SU-DHL-6 (cell line): Measurements from ENCODE around the gene KRTAP5-6.

ENCODE experiments used
- H2AFZ ChIP-seq: fragments of 200-600 bp; sonication (generic); 2 replicates; pipeline ENCODE4 v1.6.1; 2014; ENCODE audit warnings: low read depth, mild to moderate bottlenecking, moderate library complexity, mixed read lengths, antibody characterized with exemption, low read length; ENCODE audit not compliant: severe bottlenecking
- H3F3A ChIP-seq: fragments of 200-600 bp; shearing (Covaris generic); 2 replicates; pipeline ENCODE4 v1.6.0; 2016; ENCODE audit warnings: antibody characterized with exemption, mild to moderate bottlenecking; ENCODE audit not compliant: insufficient read depth
- H3K27ac ChIP-seq: fragments of 200-600 bp; sonication (generic); 2 replicates; pipeline ENCODE4 v1.5.1; 2016; ENCODE audit warnings: low read depth, mild to moderate bottlenecking, low read length, moderate library complexity, mixed read lengths
- H3K27me3 ChIP-seq: fragments of 200-600 bp; sonication (generic), shearing (Covaris generic); 2 replicates; pipeline ENCODE4 v1.6.0; 2014; ENCODE audit warnings: mild to moderate bottlenecking, low read length
- H3K36me3 ChIP-seq: fragments of 200-600 bp; sonication (generic); 2 replicates; pipeline ENCODE4 v1.6.1; 2014; ENCODE audit warnings: mild to moderate bottlenecking, low read length, mixed read lengths
- H3K4me2 ChIP-seq: fragments of 300-600, 200-600 bp; shearing (Covaris generic), sonication (generic); 2 replicates; pipeline ENCODE4 v1.6.0; 2014; ENCODE audit warnings: low read length, low read depth, mild to moderate bottlenecking; ENCODE audit not compliant: poor library complexity, severe bottlenecking
- H3K4me3 ChIP-seq: fragments of 200-600 bp; sonication (generic); 2 replicates; pipeline ENCODE4 v1.5.1; 2014; ENCODE audit warnings: antibody characterized with exemption, low read length, mild to moderate bottlenecking, mixed read lengths; ENCODE audit not compliant: insufficient read depth, poor library complexity, severe bottlenecking
- H3K79me2 ChIP-seq: fragments of 200-600 bp; sonication (generic); 2 replicates; pipeline ENCODE4 v1.6.1; 2014; ENCODE audit warnings: mild to moderate bottlenecking, low read length, moderate library complexity; ENCODE audit not compliant: insufficient read depth
- H3K9ac ChIP-seq: fragments of 200-600 bp; sonication (generic); 2 replicates; pipeline ENCODE4 v1.7.0; 2014; ENCODE audit warnings: mild to moderate bottlenecking, low read length
- H3K9me2 ChIP-seq: fragments of 200-600 bp; sonication (generic); replicated peaks from 2 replicates; pipeline ENCODE4 v1.6.1; 2014; ENCODE audit warnings: low read length; ENCODE audit not compliant: insufficient read depth
- H3K9me3 ChIP-seq: fragments of 200-600 bp; sonication (generic); 2 replicates; pipeline ENCODE4 v1.6.1; 2014; ENCODE audit warnings: low read length, mixed read lengths; ENCODE audit not compliant: insufficient read depth
- H4K20me1 ChIP-seq: fragments of 200-600 bp; sonication (generic); 2 replicates; pipeline ENCODE4 v1.6.1; 2014; ENCODE audit warnings: low read depth, mild to moderate bottlenecking, antibody characterized with exemption, low read length, moderate library complexity, mixed read lengths
- EZH2phosphoT487 ChIP-seq: fragments of 200-600 bp; sonication (generic), shearing (Covaris generic); conservative IDR thresholded peaks from 2 replicates; pipeline ENCODE4 v1.6.1; 2018; ENCODE audit warnings: mild to moderate bottlenecking, antibody characterized with exemption, low read length, moderate library complexity, mixed read lengths
- TF ChIP-seq, protein P1 (sequence below): fragments of 200-600 bp; sonication (generic); IDR thresholded peaks from one replicate; pipeline ENCODE4 v1.5.1; 2017; ENCODE audit warnings: antibody characterized with exemption, mild to moderate bottlenecking, low read length, moderate library complexity; ENCODE audit not compliant: insufficient read depth, poor library complexity, severe bottlenecking

The KRTAP5-6 gene

DNA sequence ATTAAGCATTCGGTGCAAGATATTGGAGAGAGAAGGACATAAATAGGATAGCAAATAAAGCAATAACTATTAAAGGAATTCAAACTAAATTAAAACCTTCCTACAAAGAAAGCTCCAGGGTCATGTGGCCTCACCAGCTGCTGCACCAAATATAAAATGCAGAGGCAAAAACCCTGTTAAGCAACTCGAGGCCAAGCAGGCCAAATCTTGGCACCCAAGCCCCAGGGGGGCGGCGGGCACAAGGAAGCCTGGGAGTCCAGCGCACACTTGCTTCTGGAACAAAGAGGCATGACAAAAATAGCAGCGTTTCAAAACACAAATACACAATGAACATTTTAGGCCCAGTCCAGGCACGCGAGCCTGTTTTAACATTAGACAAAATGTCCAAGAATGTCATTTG is 20.8 kb downstream of the KRTAP5-6 start:
- Histone ChIP-seq H2AFZ (no peak overlapping the region), H4K20me1 (no peaks in the 10 kb centered on the region)
- TF ChIP-seq EZH2phosphoT487: no peak

GRCh38 chr11:1718326-1718725 is 21.3 kb downstream of the KRTAP5-6 start:
- Histone ChIP-seq H3K4me3 (no peak overlapping the region), H3K79me2 (no peaks in the 10 kb centered on the region), H3K9ac (no peak overlapping the region), H3K9me3 (no peaks in the 10 kb centered on the region), H3K36me3 (no peaks in the 10 kb centered on the region), H3K27ac (no peak overlapping the region), H3F3A (no peaks in the 10 kb centered on the region), H3K4me2 (no peak overlapping the region), H2AFZ (no peak overlapping the region), H3K27me3 (no peaks in the 10 kb centered on the region), H3K9me2 (no peaks in the 10 kb centered on the region), H4K20me1 (no peaks in the 10 kb centered on the region)
- TF ChIP-seq, protein P1, sequence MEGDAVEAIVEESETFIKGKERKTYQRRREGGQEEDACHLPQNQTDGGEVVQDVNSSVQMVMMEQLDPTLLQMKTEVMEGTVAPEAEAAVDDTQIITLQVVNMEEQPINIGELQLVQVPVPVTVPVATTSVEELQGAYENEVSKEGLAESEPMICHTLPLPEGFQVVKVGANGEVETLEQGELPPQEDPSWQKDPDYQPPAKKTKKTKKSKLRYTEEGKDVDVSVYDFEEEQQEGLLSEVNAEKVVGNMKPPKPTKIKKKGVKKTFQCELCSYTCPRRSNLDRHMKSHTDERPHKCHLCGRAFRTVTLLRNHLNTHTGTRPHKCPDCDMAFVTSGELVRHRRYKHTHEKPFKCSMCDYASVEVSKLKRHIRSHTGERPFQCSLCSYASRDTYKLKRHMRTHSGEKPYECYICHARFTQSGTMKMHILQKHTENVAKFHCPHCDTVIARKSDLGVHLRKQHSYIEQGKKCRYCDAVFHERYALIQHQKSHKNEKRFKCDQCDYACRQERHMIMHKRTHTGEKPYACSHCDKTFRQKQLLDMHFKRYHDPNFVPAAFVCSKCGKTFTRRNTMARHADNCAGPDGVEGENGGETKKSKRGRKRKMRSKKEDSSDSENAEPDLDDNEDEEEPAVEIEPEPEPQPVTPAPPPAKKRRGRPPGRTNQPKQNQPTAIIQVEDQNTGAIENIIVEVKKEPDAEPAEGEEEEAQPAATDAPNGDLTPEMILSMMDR: no peak
- TF ChIP-seq EZH2phosphoT487: no peak

More for the DNA sequence above, 20.8 kb downstream of the KRTAP5-6 start:
- Histone ChIP-seq H3K4me2 (no peak overlapping the region), H3K9me2 (no peaks in the 10 kb centered on the region), H3K27ac (no peak overlapping the region), H3K36me3 (no peaks in the 10 kb centered on the region), H3F3A (no peaks in the 10 kb centered on the region), H3K79me2 (no peaks in the 10 kb centered on the region), H3K9me3 (no peaks in the 10 kb centered on the region), H3K9ac (no peak overlapping the region), H3K27me3 (no peaks in the 10 kb centered on the region), H3K4me3 (no peak overlapping the region)

DNA sequence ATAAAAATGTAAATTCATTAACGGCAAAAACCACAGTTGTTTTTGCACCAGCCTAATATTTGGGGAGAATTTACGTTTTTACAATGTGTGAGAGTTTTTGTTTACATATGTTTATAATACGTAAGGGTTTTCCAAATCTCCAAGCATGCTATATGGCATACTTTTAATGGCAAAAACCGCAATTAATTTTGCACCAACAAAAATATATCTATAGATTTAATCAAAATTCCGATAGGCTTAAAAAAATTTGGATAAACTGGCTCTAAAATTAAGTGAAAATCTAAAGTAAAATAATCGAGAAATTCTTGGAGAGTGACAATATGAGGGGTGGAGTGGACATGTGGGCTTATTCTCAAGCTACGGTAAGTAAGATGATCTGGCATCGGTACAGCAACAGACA is 22.8 kb downstream of the KRTAP5-6 start:
- Histone ChIP-seq H3F3A (no peaks in the 10 kb centered on the region), H3K27me3 (no peaks in the 10 kb centered on the region), H3K9ac (no peak overlapping the region), H4K20me1 (no peaks in the 10 kb centered on the region), H3K9me3 (no peaks in the 10 kb centered on the region), H2AFZ (no peak overlapping the region), H3K4me3 (no peak overlapping the region), H3K4me2 (no peak overlapping the region), H3K27ac (no peak overlapping the region), H3K79me2 (no peaks in the 10 kb centered on the region), H3K9me2 (no peaks in the 10 kb centered on the region), H3K36me3 (no peaks in the 10 kb centered on the region)
- TF ChIP-seq EZH2phosphoT487: no peak
- TF ChIP-seq, protein P1: no peak

GRCh38 chr11:1727096-1727690 is 30.2 kb downstream of the KRTAP5-6 start:
- H3K79me2 ChIP-seq: no peaks in the 10 kb centered on the region
- H3K27me3 ChIP-seq: no peaks in the 10 kb centered on the region

More at GRCh38 chr11:1727096-1727690, 30.2 kb downstream of the KRTAP5-6 start:
- H3K9me3 ChIP-seq: no peaks in the 10 kb centered on the region
- no peak overlapping the region for H3K4me3 ChIP-seq
- no peaks in the 10 kb centered on the region for H3F3A ChIP-seq
- TF ChIP-seq EZH2phosphoT487: no peak
- TF ChIP-seq, protein P1: no peak
- H3K9ac ChIP-seq: no peak overlapping the region
- no peak overlapping the region for H3K27ac ChIP-seq
- H2AFZ ChIP-seq: no peak overlapping the region
- no peaks in the 10 kb centered on the region for H3K36me3 ChIP-seq
- no peaks in the 10 kb centered on the region for H3K9me2 ChIP-seq
- H3K4me2 ChIP-seq: no peak overlapping the region
- no peaks in the 10 kb centered on the region for H4K20me1 ChIP-seq
